SK-N-SH (cell line): ENCODE measurements around the gene SAMD14. TPM values are rescaled to one million over a fixed set of nuclear protein-coding genes. Genes with fewer than 3 reads are reported as not detected.

Source experiments
- CTCF ChIA-PET: fragments of 300-600, 350-600 bp; formaldehyde crosslinking; extraction: SDS; loops from one replicate; lab custom pipeline; 2021; lab: Yijun Ruan, JAX
- POLR2A ChIA-PET: fragments of 350-600 bp; sonication (Branson Sonifier 250); formaldehyde crosslinking; extraction: SDS; loops from one replicate; lab custom pipeline; 2020; ENCODE audit warnings: antibody characterized with exemption, inconsistent platforms; lab: Yijun Ruan, JAX
- DNase-seq: peaks from one replicate; pipeline ENCODE4 v3.0.0; 2012
- H2AFZ ChIP-seq: fragments of 200-600 bp; sonication (generic); 2 replicates; pipeline ENCODE4 v1.8.1; 2016; ENCODE audit warnings: antibody characterized with exemption, mild to moderate bottlenecking, low read depth
- H3F3A ChIP-seq: fragments of 200-600 bp; sonication (generic); replicated peaks from 2 replicates; pipeline ENCODE3; 2016; ENCODE audit warnings: antibody characterized with exemption, mild to moderate bottlenecking; ENCODE audit not compliant: insufficient read depth
- H3K27ac ChIP-seq, 2 experiments: fragments of 200-500 bp in 1 of 2; fragments of 200-600 bp in 1 of 2; sonication (Bioruptor generic) in 1 of 2; sonication (generic), shearing (Covaris generic) in 1 of 2; 2 replicates each; pipeline versions ENCODE4 v1.5.1 to v1.6.1; 2014 to 2016; ENCODE audit warnings: low read depth in 2 of 2, inconsistent platforms in 1 of 2, low read length in 1 of 2, mild to moderate bottlenecking in 1 of 2, mixed read lengths in 1 of 2
- H3K27me3 ChIP-seq: fragments of 200-600 bp; sonication (generic), shearing (Covaris generic); 2 replicates; pipeline ENCODE4 v1.6.1; 2016; ENCODE audit warnings: mixed run types; ENCODE audit not compliant: insufficient read depth
- H3K36me3 ChIP-seq, 2 experiments: fragments of 200-500 bp in 1 of 2; fragments of 200-600 bp in 1 of 2; sonication (Bioruptor generic) in 1 of 2; sonication (generic) in 1 of 2; replicated peaks in 1 of 2; 2 replicates each; pipeline versions ENCODE3 to v1.5.1; 2014 to 2016; ENCODE audit warnings: low read length in 1 of 2, mild to moderate bottlenecking in 1 of 2; ENCODE audit not compliant: insufficient read depth in 2 of 2, control insufficient read depth in 1 of 2
- H3K4me1 ChIP-seq, 2 experiments: fragments of 200-500 bp in 1 of 2; fragments of 200-600 bp in 1 of 2; sonication (Bioruptor generic) in 1 of 2; sonication (generic), shearing (Covaris generic) in 1 of 2; 2 replicates each; pipeline versions ENCODE4 v1.5.1 to v1.6.1; 2014 to 2016; ENCODE audit warnings: low read depth in 1 of 2, low read length in 1 of 2, mixed run types in 1 of 2; ENCODE audit not compliant: insufficient read depth in 2 of 2, control insufficient read depth in 1 of 2
- H3K4me2 ChIP-seq: fragments of 200-600 bp; sonication (generic), shearing (Covaris generic); 2 replicates; pipeline ENCODE4 v1.6.1; 2017; ENCODE audit warnings: mixed run types
- H3K4me3 ChIP-seq, 2 experiments: fragments of 200-500 bp in 1 of 2; fragments of 200-600 bp in 1 of 2; sonication (Bioruptor generic) in 1 of 2; sonication (generic), shearing (Covaris generic) in 1 of 2; 2 replicates each; pipeline versions ENCODE4 v1.5.1 to v1.8.1; 2014 to 2016; ENCODE audit warnings: low read depth in 2 of 2, inconsistent platforms in 1 of 2, low read length in 1 of 2, mild to moderate bottlenecking in 1 of 2, mixed read lengths in 1 of 2, moderate library complexity in 1 of 2
- H3K79me2 ChIP-seq: fragments of 200-600 bp; sonication (generic); 2 replicates; pipeline ENCODE4 v1.8.1; 2017; ENCODE audit warnings: mild to moderate bottlenecking; ENCODE audit not compliant: insufficient read depth
- H3K9ac ChIP-seq: fragments of 200-600 bp; sonication (generic); 2 replicates; pipeline ENCODE4 v1.6.1; 2017; ENCODE audit warnings: mixed run types
- H3K9me2 ChIP-seq: fragments of 200-600 bp; sonication (generic); 2 replicates; pipeline ENCODE4 v1.6.1; 2017; ENCODE audit warnings: mixed run types
- H3K9me3 ChIP-seq: fragments of 200-600 bp; sonication (generic); 2 replicates; pipeline ENCODE4 v1.6.1; 2017; ENCODE audit warnings: mixed run types, mild to moderate bottlenecking, moderate library complexity
- H4K20me1 ChIP-seq: fragments of 200-600 bp; sonication (generic); 2 replicates; pipeline ENCODE4 v1.6.1; 2017; ENCODE audit warnings: mild to moderate bottlenecking, mixed run types; ENCODE audit not compliant: insufficient read depth
- FOXJ3 ChIP-seq: sonication (generic); formaldehyde crosslinking; IDR thresholded peaks from 2 replicates; pipeline ENCODE4 v1.5.1; 2020; ENCODE audit warnings: mild to moderate bottlenecking, missing genetic modification reagents
- FOXM1 ChIP-seq: IDR thresholded peaks from 2 replicates; pipeline ENCODE4 v1.4.0; 2012; ENCODE audit warnings: low read depth, mild to moderate bottlenecking
- JUND ChIP-seq: IDR thresholded peaks from 2 replicates; pipeline ENCODE4 v1.4.0; 2012
- MEF2A ChIP-seq: IDR thresholded peaks from 2 replicates; pipeline ENCODE4 v1.4.0; 2012; ENCODE audit warnings: low read depth, borderline replicate concordance
- NFIC ChIP-seq: IDR thresholded peaks from 2 replicates; pipeline ENCODE4 v1.4.0; 2012; ENCODE audit warnings: borderline replicate concordance
- RFX5 ChIP-seq: IDR thresholded peaks from 2 replicates; pipeline ENCODE4 v1.6.1; 2012; ENCODE audit warnings: mild to moderate bottlenecking, improper control_type of control experiment, low read length
- WGBS: methylation state at CpG from one replicate; pipeline ENCODE4 v1.1.6; 2017; ENCODE audit warnings: low lambda C conversion rate; 5-methylcytosine and 5-hydroxymethylcytosine counted together
- polyA plus RNA-seq, 3 experiments: library from polyadenylated mRNA; depleted of rRNA; stranded (reverse); fragments of >200 nt; gene quantifications; 2 replicates each; pipeline ENCODE4 v1.2.3, GENCODE V29; 2012
- TF ChIP-seq, protein P1 (sequence below): IDR thresholded peaks from 2 replicates; pipeline ENCODE4 v1.4.0; 2012; ENCODE audit warnings: low read depth, borderline replicate concordance
- TF ChIP-seq, protein P2 (sequence below): IDR thresholded peaks from 2 replicates; pipeline ENCODE4; 2012
- TF ChIP-seq, protein P3 (sequence below): fragments of 150-350 bp; IDR thresholded peaks from 2 replicates; pipeline ENCODE4 v1.6.1; 2016; ENCODE audit warnings: mild to moderate bottlenecking, low read depth, low read length

The SAMD14 gene
- polyA plus RNA-seq, 1 of the 3 experiments (the other 2 are of a cell fraction) = 3.4 TPM

DNA sequence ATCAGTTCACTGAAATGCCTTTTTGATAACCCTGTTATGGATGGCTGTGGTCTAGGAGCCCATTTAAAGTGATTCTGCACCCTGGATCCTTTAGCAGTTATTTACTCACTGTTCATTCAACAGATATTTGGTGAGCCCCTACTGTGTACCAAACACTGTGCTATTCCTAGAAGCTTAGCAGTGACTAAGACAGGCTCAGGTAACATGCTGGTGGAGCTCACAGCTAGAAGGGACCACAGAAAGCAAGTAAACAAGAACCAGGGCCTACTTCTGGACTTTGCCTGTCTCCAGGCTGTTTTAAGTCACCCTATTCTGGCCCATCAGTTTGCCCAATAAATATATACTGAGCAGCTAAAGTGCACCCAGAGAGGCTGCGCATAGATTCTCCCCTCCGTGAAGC, 63.0 kb downstream of the SAMD14 start (continued):
- TF ChIP-seq, protein P1, sequence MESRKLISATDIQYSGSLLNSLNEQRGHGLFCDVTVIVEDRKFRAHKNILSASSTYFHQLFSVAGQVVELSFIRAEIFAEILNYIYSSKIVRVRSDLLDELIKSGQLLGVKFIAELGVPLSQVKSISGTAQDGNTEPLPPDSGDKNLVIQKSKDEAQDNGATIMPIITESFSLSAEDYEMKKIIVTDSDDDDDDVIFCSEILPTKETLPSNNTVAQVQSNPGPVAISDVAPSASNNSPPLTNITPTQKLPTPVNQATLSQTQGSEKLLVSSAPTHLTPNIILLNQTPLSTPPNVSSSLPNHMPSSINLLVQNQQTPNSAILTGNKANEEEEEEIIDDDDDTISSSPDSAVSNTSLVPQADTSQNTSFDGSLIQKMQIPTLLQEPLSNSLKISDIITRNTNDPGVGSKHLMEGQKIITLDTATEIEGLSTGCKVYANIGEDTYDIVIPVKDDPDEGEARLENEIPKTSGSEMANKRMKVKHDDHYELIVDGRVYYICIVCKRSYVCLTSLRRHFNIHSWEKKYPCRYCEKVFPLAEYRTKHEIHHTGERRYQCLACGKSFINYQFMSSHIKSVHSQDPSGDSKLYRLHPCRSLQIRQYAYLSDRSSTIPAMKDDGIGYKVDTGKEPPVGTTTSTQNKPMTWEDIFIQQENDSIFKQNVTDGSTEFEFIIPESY = no peak
- TF ChIP-seq MEF2A (no peak), NFIC (no peak), FOXJ3 (CRISPR knock-in tag) (no peak), JUND (no peak)
- TF ChIP-seq, protein P2, sequence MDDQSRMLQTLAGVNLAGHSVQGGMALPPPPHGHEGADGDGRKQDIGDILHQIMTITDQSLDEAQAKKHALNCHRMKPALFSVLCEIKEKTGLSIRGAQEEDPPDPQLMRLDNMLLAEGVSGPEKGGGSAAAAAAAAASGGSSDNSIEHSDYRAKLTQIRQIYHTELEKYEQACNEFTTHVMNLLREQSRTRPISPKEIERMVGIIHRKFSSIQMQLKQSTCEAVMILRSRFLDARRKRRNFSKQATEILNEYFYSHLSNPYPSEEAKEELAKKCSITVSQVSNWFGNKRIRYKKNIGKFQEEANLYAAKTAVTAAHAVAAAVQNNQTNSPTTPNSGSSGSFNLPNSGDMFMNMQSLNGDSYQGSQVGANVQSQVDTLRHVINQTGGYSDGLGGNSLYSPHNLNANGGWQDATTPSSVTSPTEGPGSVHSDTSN = no peak
- TF ChIP-seq, all 33 proteins: peak for 0

DNA sequence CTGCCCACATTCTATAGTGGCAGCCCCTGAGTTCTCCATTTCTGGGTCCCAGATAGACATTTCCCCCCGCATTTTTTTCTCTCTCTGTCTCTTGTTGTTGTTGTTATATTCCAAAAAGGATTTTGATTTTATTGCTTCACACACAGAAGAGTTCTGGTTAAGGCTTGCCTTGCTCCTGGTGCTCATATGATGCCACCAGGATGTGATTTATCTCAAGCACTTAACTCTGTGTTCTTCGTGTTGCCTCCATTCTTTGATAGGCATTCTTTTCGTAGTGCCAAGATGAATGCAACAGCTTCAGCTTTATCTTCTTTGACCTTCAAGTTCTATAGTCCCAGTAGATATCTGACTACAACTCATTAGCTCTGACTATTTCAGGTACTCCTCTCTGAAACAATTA, 64.9 kb downstream of the SAMD14 start:
- Histone ChIP-seq H3K4me2 (peak overlapping the region; percentile 96), H3K9me2 (no peaks in the 10 kb centered on the region), H3F3A (peaks cover 78% of the 10 kb centered on the region), H3K36me3 (peaks cover 25 to 58% of the 10 kb centered on the region in 2 experiments), H3K79me2 (peaks cover 95% of the 10 kb centered on the region), H3K27ac (peak overlapping the region; percentile 77 to 100), H3K9me3 (no peaks in the 10 kb centered on the region), H4K20me1 (peaks cover 17% of the 10 kb centered on the region), H3K4me3 (no peak overlapping the region), H3K4me1 (peaks cover 40 to 61% of the 10 kb centered on the region in 2 experiments), H3K9ac (peak overlapping the region; percentile 98), H3K27me3 (no peaks in the 10 kb centered on the region), H2AFZ (no peak overlapping the region)
- no peak for TF ChIP-seq FOXM1
- TF ChIP-seq, protein P3, sequence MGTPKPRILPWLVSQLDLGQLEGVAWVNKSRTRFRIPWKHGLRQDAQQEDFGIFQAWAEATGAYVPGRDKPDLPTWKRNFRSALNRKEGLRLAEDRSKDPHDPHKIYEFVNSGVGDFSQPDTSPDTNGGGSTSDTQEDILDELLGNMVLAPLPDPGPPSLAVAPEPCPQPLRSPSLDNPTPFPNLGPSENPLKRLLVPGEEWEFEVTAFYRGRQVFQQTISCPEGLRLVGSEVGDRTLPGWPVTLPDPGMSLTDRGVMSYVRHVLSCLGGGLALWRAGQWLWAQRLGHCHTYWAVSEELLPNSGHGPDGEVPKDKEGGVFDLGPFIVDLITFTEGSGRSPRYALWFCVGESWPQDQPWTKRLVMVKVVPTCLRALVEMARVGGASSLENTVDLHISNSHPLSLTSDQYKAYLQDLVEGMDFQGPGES = 0 out of 2 replicates have a peak, but pooled peaks have one; percentile 8
- no peak for TF ChIP-seq RFX5
- TF ChIP-seq, protein P2 = 0 out of 2 replicates have a peak, but pooled peaks have one; percentile 0
- no peak for DNase-seq
- WGBS = 49% methylated on average over 3 of the region's 3 CpGs
- ChIA-PET POLR2A (no interaction called here), CTCF (interaction anchor here (0.6 to 6.2 kb wide), 6 partner anchors 8 to 631 kb away, joined by 3 to 51 read pairs (median 5); partner anchors contain the start of gene ITGA3)
